H9 (cell line): ENCODE data around the gene TCOF1. TPM values are rescaled to one million over a fixed set of nuclear protein-coding genes. Genes with fewer than 3 reads are reported as not detected.

Experiments
- DNase-seq: peaks from one replicate; pipeline ENCODE4 v3.0.0-alpha.2; 2017
- H2AFZ ChIP-seq: one replicate; pipeline ENCODE4 v1.6.1; 2013; ENCODE audit warnings: mild to moderate bottlenecking, low read length, control low read depth, moderate library complexity
- H2AK5ac ChIP-seq: 2 replicates; pipeline ENCODE4 v1.6.1; 2013; ENCODE audit warnings: low read length, control low read depth, mixed read lengths; ENCODE audit not compliant: insufficient read length
- H2BK120ac ChIP-seq: one replicate; pipeline ENCODE4 v1.6.1; 2013; ENCODE audit warnings: low read depth, mild to moderate bottlenecking, low read length, control low read depth, inconsistent platforms; ENCODE audit not compliant: poor library complexity, severe bottlenecking
- H2BK12ac ChIP-seq: 2 replicates; pipeline ENCODE4 v1.6.1; 2013; ENCODE audit warnings: low read length, control low read depth, mixed read lengths, low read depth; ENCODE audit not compliant: insufficient read length
- H2BK15ac ChIP-seq: 2 replicates; pipeline ENCODE4 v1.6.1; 2013; ENCODE audit warnings: low read depth, low read length, control low read depth
- H2BK20ac ChIP-seq: one replicate; pipeline ENCODE4 v1.6.1; 2013; ENCODE audit warnings: low read depth, mild to moderate bottlenecking, low read length, control low read depth, inconsistent platforms; ENCODE audit not compliant: poor library complexity, severe bottlenecking
- H2BK5ac ChIP-seq: 2 replicates; pipeline ENCODE4 v1.6.1; 2013; ENCODE audit warnings: low read length, control low read depth, mixed read lengths; ENCODE audit not compliant: insufficient read length
- H3K14ac ChIP-seq: 2 replicates; pipeline ENCODE4 v1.6.1; 2013; ENCODE audit warnings: low read length, control low read depth; ENCODE audit not compliant: insufficient read depth
- H3K18ac ChIP-seq: 2 replicates; pipeline ENCODE4 v1.6.1; 2013; ENCODE audit warnings: low read depth, mild to moderate bottlenecking, mixed read lengths, low read length, control low read depth; ENCODE audit not compliant: insufficient read length
- H3K23ac ChIP-seq: 2 replicates; pipeline ENCODE4 v1.6.1; 2013; ENCODE audit warnings: low read length, control low read depth, mixed read lengths, low read depth; ENCODE audit not compliant: insufficient read length
- H3K23me2 ChIP-seq: 2 replicates; pipeline ENCODE4 v1.6.1; 2013; ENCODE audit warnings: low read depth, mild to moderate bottlenecking, mixed read lengths, low read length, control low read depth; ENCODE audit not compliant: insufficient read length, poor library complexity, severe bottlenecking
- H3K27ac ChIP-seq: 2 replicates; pipeline ENCODE4 v1.5.1; 2013; ENCODE audit warnings: low read length, control low read depth, mixed read lengths, low read depth; ENCODE audit not compliant: insufficient read length
- H3K27me3 ChIP-seq: 2 replicates; pipeline ENCODE4 v1.6.1; 2013; ENCODE audit warnings: low read length, control low read depth, inconsistent platforms; ENCODE audit not compliant: insufficient read depth
- H3K4ac ChIP-seq: 2 replicates; pipeline ENCODE4 v1.6.1; 2013; ENCODE audit warnings: low read depth, mild to moderate bottlenecking, control low read depth, inconsistent platforms, low read length, moderate library complexity
- H3K4me1 ChIP-seq: 2 replicates; pipeline ENCODE4 v1.6.1; 2013; ENCODE audit warnings: low read length, control low read depth, inconsistent platforms; ENCODE audit not compliant: insufficient read depth
- H3K4me2 ChIP-seq: 2 replicates; pipeline ENCODE4 v1.6.1; 2013; ENCODE audit warnings: low read length, control low read depth, mixed read lengths; ENCODE audit not compliant: insufficient read length, insufficient read depth
- H3K56ac ChIP-seq: 2 replicates; pipeline ENCODE4 v1.6.1; 2013; ENCODE audit warnings: low read depth, mild to moderate bottlenecking, mixed read lengths, low read length, control low read depth; ENCODE audit not compliant: insufficient read length
- H3K79me1 ChIP-seq: 2 replicates; pipeline ENCODE4 v1.6.1; 2013; ENCODE audit warnings: low read depth, mild to moderate bottlenecking, moderate library complexity, low read length, control low read depth, inconsistent platforms; ENCODE audit not compliant: insufficient read depth, poor library complexity, severe bottlenecking
- H3K79me2 ChIP-seq: 2 replicates; pipeline ENCODE4 v1.6.1; 2013; ENCODE audit warnings: low read length, control low read depth, inconsistent platforms; ENCODE audit not compliant: insufficient read depth
- H3K9ac ChIP-seq: 2 replicates; pipeline ENCODE4 v1.6.1; 2013; ENCODE audit warnings: low read length, control low read depth, mixed read lengths; ENCODE audit not compliant: insufficient read length; ENCODE audit errors: extremely low read depth
- H3K9me3 ChIP-seq: one replicate; pipeline ENCODE4 v1.6.1; 2013; ENCODE audit warnings: low read depth, low read length, inconsistent platforms; ENCODE audit not compliant: control insufficient read depth
- H3T11ph ChIP-seq: one replicate; pipeline ENCODE4 v1.6.1; 2013; ENCODE audit warnings: mild to moderate bottlenecking, low read length, control low read depth, inconsistent platforms
- H4K20me1 ChIP-seq: one replicate; pipeline ENCODE4 v1.6.1; 2013; ENCODE audit not compliant: control insufficient read depth, insufficient read length, insufficient read depth
- H4K5ac ChIP-seq: 2 replicates; pipeline ENCODE4 v1.6.1; 2013; ENCODE audit warnings: low read depth, mild to moderate bottlenecking, mixed read lengths, low read length, control low read depth; ENCODE audit not compliant: insufficient read length
- H4K8ac ChIP-seq: replicated peaks from 2 replicates; pipeline ENCODE4 v1.6.1; 2013; ENCODE audit warnings: low read length, control low read depth, mixed read lengths, low read depth; ENCODE audit not compliant: insufficient read length
- H4K91ac ChIP-seq: 2 replicates; pipeline ENCODE4 v1.6.1; 2013; ENCODE audit warnings: low read depth, mild to moderate bottlenecking, moderate library complexity, mixed read lengths, low read length, control low read depth; ENCODE audit not compliant: insufficient read length
- H3K27ac Mint-ChIP-seq, 3 experiments: 2 replicates in 2 of 3; 3 replicates in 1 of 3; pipeline ENCODE4 v1.8.0; 2020 to 2021; ENCODE audit warnings: mixed read lengths in 3 of 3, mild to moderate bottlenecking in 1 of 3, moderate library complexity in 1 of 3
- H3K27me3 Mint-ChIP-seq: 2 replicates; pipeline ENCODE4 v1.8.0; 2021; ENCODE audit warnings: low read depth, mild to moderate bottlenecking, moderate library complexity, mixed read lengths
- H3K36me3 Mint-ChIP-seq, 3 experiments: 2 replicates in 2 of 3; 3 replicates in 1 of 3; pipeline ENCODE4 v1.8.0; 2020 to 2021; ENCODE audit warnings: low read depth in 3 of 3, mixed read lengths in 3 of 3; ENCODE audit not compliant: insufficient read depth in 1 of 3
- H3K4me1 Mint-ChIP-seq, 2 experiments: 2 replicates each; pipeline ENCODE4 v1.8.0; 2020; ENCODE audit warnings: mixed read lengths in 2 of 2
- H3K4me3 Mint-ChIP-seq, 2 experiments: 2 replicates in 1 of 2; 3 replicates in 1 of 2; pipeline ENCODE4 v1.8.0; 2020 to 2021; ENCODE audit warnings: mild to moderate bottlenecking in 2 of 2, mixed read lengths in 2 of 2, moderate library complexity in 1 of 2
- H3K9me3 Mint-ChIP-seq, 2 experiments: 2 replicates in 1 of 2; 3 replicates in 1 of 2; pipeline ENCODE4 v1.8.0; 2020; ENCODE audit warnings: mild to moderate bottlenecking in 2 of 2, mixed read lengths in 2 of 2, moderate library complexity in 1 of 2
- WGBS: extraction: QIAGEN DNeasy Blood & Tissue Kit; methylation state at CpG from one replicate; pipeline ENCODE4 v1.1.7; 2013; ENCODE audit warnings: missing lambda C conversion rate, low lambda C conversion rate, mixed read lengths; ENCODE audit not compliant: insufficient read length; ENCODE audit errors: extremely low coverage; 5-methylcytosine and 5-hydroxymethylcytosine counted together
- total RNA-seq: library from RNA; stranded (reverse); gene quantifications from 2 replicates; pipeline ENCODE4 v1.2.1, GENCODE V29; 2021
- TF ChIP-seq, protein P1 (sequence below): fragments of 200-600 bp; sonication (generic); conservative IDR thresholded peaks from 3 replicates; pipeline ENCODE4 v1.8.0; 2021; ENCODE audit warnings: antibody characterized with exemption, mild to moderate bottlenecking

TCOF1 gene
- total RNA-seq, 1 experiment from 2014 or later: 128 TPM

DNA sequence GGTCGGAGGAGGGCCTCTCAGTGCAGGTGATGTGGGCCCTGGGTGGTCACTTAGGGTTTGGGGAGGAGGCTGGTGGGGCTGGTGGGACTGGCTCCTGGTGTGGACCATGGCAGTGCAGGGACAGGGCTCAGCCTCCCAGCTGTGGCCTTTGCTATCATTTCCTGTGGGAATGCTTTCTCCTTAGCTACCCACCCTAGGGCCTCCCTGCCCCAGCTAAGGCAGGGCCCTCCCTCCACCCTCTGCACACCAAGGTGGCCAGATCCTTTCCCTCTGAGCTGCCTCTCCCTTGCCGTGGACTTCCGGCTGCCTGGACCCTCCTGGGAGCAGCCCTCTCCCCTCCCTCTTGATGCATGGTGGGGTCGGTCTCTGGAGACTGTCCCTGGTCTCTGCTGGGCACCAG, 32.1 kb upstream of the TCOF1 start:
- Histone ChIP-seq H3K23me2 (no peaks in the 10 kb centered on the region), H4K5ac (no peak overlapping the region), H3K18ac (no peak overlapping the region), H3K4me2 (no peak overlapping the region), H2AFZ (no peak overlapping the region), H2BK15ac (no peak overlapping the region), H2BK12ac (no peak overlapping the region), H3K79me2 (no peaks in the 10 kb centered on the region), H3K23ac (no peak overlapping the region), H4K8ac (no peak overlapping the region), H2AK5ac (no peak overlapping the region), H3K27ac (no peak overlapping the region), H3K4me1 (no peaks in the 10 kb centered on the region), H2BK20ac (no peak overlapping the region), H2BK5ac (no peak overlapping the region), H2BK120ac (no peak overlapping the region), H4K91ac (no peak overlapping the region), H3K9me3 (no peaks in the 10 kb centered on the region), H4K20me1 (no peaks in the 10 kb centered on the region), H3K27me3 (no peaks in the 10 kb centered on the region), H3K9ac (no peak overlapping the region), H3T11ph (no peak overlapping the region), H3K14ac (no peak overlapping the region; the same call in 1 of the 2 replicates), H3K56ac (no peak overlapping the region), H3K79me1 (no peaks in the 10 kb centered on the region), H3K4ac (no peak overlapping the region)
- Mint-ChIP-seq H3K27me3 (no peaks in the 10 kb centered on the region; the same call in none of the 2 replicates), H3K4me1 (peaks cover 0 to 4% of the 10 kb centered on the region in 2 experiments; a peak in 1 of 4 replicates), H3K27ac (peak overlapping the region in 1 of 3 experiments; percentile 40; a peak in 1 of 7 replicates), H3K9me3 (no peaks in the 10 kb centered on the region), H3K36me3 (no peaks in the 10 kb centered on the region), H3K4me3 (no peak overlapping the region)
- TF ChIP-seq, protein P1, sequence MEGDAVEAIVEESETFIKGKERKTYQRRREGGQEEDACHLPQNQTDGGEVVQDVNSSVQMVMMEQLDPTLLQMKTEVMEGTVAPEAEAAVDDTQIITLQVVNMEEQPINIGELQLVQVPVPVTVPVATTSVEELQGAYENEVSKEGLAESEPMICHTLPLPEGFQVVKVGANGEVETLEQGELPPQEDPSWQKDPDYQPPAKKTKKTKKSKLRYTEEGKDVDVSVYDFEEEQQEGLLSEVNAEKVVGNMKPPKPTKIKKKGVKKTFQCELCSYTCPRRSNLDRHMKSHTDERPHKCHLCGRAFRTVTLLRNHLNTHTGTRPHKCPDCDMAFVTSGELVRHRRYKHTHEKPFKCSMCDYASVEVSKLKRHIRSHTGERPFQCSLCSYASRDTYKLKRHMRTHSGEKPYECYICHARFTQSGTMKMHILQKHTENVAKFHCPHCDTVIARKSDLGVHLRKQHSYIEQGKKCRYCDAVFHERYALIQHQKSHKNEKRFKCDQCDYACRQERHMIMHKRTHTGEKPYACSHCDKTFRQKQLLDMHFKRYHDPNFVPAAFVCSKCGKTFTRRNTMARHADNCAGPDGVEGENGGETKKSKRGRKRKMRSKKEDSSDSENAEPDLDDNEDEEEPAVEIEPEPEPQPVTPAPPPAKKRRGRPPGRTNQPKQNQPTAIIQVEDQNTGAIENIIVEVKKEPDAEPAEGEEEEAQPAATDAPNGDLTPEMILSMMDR: no peak
- no CpG with 5 or more reads among the region's 4 CpGs for WGBS
- DNase-seq: no peak
